ENCODE measurements around the gene SERPINB8.

- TF ChIP-seq POLR2AphosphoS5 (IDR thresholded peaks at IDR 0.05) (no peak), CTCF (IDR thresholded peaks at IDR 0.05) (no peak), POLR2A (IDR thresholded peaks at IDR 0.05) (no peak), EP300 (IDR thresholded peaks at IDR 0.05) (no peak)
Observed at GRCh38 chr18:63924551-63924950, 45.3 kb upstream of the SERPINB8 start.
